Hepatocyte (in vitro differentiated cells): ENCODE measurements around the gene IQGAP2.

ENCODE experiments used
- CTCF ChIP-seq: fragments of 200-600 bp; sonication (generic); IDR thresholded peaks from 2 replicates; pipeline ENCODE4 v1.5.1; 2016; ENCODE audit warnings: antibody characterized with exemption, mild to moderate bottlenecking; ENCODE audit not compliant: poor library complexity
- EZH2 ChIP-seq: fragments of 200-600 bp; sonication (generic); IDR thresholded peaks from 2 replicates; pipeline ENCODE4 v1.6.1; 2016; ENCODE audit warnings: antibody characterized with exemption, mild to moderate bottlenecking, borderline replicate concordance

- TF ChIP-seq CTCF: no peak
- no peak for TF ChIP-seq EZH2
Measured at GRCh38 chr5:76415855-76416254, 12.8 kb downstream of the IQGAP2 start.
